ENCODE measurements around the gene SMCHD1.

The SMCHD1 gene

DNA sequence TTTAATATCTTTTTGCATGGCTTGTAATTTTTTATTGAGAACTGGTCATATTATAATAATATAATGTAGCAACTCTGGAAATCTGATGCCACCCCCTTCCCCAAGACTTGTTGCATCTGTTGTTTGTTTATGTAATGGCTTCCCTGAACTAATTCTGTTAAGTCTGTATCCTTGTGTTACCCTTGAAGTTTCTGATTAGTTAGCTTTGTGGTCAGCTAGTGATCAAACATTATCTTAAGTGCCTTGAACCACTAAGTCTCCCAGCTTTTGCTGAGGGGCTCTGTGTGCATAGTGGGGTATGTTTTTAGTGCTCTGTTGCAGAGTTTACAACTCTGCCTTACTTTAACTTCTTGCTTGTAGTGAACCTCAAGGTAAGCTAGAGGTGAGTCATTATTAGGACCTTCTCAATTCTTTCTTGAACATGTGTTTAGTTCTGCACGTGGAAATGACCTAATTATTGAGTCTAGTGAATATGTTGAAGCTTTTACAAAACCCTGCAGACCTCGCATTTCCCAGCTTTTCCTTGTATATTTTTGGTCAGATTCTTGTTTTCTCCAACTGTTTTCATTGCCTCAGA, 24.8 kb downstream of the SMCHD1 start:
- TF ChIP-seq POLR2A (IDR thresholded peaks at IDR 0.05; ENCODE audit: low read depth, low read length): no peak
- DNase-seq (ENCODE audit: insufficient read length, low spot score): no peak
- FAIRE-seq: no peak

DNA sequence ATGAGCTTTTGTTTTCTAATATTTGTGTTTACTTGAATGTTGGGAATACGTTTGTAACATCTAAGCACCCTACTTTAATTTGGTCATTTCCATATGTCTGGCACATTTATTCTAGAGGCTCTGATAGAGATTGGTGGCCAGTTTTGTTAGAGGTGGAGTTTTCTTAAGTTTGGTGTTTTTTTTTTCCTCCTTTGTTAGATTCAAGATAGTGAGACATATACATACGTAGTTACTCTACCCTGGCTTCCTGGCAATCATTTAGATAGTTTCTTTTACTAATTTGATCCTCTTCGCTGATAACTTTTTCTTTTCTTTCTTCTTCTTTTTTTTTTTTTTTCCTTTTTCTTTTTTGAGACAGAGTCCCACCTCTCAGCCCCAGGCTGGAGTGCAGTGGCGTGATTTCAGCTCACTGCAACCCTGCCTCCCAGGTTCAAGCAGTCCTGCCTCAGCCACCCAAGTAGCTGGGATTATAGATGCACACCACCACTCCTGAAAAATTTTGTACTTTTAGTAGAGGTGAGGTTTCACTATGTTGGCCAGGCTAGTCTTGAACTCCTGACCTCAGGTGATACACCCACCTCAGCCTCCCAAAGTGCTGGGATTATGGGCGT, 26.6 kb downstream of the SMCHD1 start:
- DNase-seq (ENCODE audit: insufficient read length, low spot score) (no peak), FAIRE-seq (no peak)
- TF ChIP-seq POLR2A (IDR thresholded peaks at IDR 0.05; ENCODE audit: low read depth, low read length): no peak

DNA sequence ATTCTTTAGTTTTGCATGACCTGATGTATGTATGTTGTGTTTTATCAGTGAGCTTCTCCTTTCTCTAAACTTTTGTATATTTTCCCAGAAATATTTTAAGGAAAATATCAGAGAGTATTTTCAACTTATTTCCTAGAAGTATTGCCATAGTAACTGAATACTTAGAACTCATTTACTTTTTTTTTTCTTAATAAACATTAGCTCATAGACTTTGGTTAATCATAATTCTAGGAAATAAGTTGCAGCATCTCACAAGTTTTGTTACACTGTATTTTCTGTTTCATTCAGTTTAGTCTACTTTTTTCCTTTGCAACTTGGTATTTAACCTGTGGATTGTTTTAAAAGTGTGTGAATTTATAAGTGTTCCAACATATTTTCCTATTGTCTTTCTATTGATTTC, 27.5 kb downstream of the SMCHD1 start:
- DNase-seq (ENCODE audit: insufficient read length, low spot score) (no peak), FAIRE-seq (no peak)
- TF ChIP-seq POLR2A (IDR thresholded peaks at IDR 0.05; ENCODE audit: low read depth, low read length): no peak

DNA sequence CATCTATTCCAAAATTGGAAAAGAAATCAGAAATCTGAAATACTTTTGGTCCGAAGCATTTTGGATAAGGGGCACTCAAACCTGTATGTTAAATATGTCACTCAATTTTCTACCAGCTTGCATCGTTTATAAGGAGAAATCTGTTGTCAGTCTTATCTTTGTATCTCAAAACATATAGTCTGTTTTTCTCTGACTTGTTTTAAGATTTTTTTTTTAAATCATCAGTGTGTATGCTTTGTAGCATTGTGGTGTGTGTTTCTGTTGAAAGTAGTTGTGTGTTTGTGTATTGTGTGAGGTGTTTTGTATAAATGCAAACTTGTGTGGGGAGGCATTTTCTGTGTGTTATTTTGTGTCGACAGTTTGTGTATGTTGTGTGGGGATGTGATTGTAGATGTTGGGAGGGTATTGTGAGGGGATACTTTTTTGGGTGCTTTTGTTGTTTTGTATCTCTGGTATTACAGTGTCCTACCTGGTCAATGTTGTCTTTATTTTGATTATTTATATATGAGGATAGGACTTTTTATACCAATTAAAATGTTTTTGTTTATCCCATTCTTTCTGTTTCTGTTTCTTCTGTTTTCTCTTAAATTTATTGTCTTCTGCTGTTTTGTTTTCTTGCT, 30.9 kb downstream of the SMCHD1 start:
- no peak for DNase-seq (ENCODE audit: insufficient read length, low spot score)
- FAIRE-seq: no peak
- no peak for TF ChIP-seq POLR2A (IDR thresholded peaks at IDR 0.05; ENCODE audit: low read depth, low read length)

DNA sequence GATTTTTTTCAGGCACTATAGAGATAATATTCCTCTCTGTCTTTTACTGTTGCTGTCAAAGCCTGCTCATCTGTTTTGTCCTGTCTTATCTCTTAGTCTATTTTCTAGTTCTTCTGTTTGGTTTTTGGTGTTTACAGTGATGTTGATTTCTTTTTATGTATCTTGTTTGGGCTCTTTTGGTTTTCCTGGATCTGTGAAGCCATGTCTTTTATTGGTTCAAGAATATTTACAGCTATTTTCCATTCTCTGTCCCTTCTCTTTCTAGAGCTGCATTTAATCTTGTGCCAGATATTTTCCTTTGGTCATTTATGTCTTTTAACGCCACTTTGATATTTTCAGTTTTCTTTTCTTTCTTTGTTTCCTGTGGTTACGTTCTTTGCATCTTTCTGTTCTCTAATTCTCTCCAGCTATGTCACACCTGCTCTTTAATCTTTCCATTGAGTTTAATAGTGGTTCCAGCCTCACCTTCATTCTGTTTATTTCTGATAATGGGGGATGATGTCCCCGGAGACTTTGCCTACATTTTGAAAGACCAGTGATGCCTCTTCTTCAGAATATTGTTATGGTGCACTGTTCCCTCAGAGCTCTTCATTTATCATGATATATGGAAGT, 32.0 kb downstream of the SMCHD1 start:
- no peak for TF ChIP-seq POLR2A (IDR thresholded peaks at IDR 0.05; ENCODE audit: low read depth, low read length)
- FAIRE-seq: no peak

DNA sequence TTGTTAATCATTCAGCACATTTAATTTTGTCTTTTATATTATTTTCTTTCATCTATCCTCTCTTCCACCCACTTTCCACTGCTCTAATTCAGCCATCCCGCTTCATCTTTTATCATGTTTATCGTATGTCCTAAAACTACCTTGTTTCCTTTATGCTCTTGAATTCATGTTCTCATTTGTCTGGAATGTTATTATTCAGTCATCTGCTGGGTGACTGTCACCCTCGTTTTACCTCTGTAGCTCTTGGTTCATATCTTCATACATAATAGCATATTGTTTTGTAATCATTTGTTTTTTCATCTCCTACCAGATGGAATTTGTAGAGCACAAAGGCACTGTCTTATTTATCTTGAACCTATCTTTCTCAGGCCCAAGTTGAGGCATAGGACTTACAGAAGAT, 37.0 kb downstream of the SMCHD1 start:
- DNase-seq (ENCODE audit: insufficient read length, low spot score) (no peak), FAIRE-seq (no peak)
- TF ChIP-seq POLR2A (IDR thresholded peaks at IDR 0.05; ENCODE audit: low read depth, low read length): no peak

More for the DNA sequence above, 32.0 kb downstream of the SMCHD1 start:
- DNase-seq (ENCODE audit: insufficient read length, low spot score): no peak

DNA sequence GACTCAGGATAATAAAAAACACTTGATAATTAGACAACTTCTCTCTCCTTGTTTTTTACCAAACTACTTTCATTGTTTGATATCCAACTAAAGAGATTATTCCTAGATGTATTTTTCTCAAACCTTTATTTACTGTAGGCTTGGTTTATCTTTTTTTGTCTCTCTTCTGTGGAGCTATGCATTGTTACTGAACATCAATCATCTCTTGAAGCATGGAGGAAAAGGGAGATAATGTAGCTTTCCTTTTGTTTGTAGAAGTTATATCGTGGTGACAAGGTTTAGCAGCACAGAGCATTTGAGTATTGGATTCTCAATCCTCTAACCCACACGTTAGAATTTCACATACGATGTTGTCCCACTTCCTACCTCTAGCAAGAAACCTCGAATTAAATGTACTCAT, 41.7 kb downstream of the SMCHD1 start:
- FAIRE-seq (peak; percentile 36), DNase-seq (ENCODE audit: insufficient read length, low spot score) (no peak)
- no peak for TF ChIP-seq POLR2A (IDR thresholded peaks at IDR 0.05; ENCODE audit: low read depth, low read length)

DNA sequence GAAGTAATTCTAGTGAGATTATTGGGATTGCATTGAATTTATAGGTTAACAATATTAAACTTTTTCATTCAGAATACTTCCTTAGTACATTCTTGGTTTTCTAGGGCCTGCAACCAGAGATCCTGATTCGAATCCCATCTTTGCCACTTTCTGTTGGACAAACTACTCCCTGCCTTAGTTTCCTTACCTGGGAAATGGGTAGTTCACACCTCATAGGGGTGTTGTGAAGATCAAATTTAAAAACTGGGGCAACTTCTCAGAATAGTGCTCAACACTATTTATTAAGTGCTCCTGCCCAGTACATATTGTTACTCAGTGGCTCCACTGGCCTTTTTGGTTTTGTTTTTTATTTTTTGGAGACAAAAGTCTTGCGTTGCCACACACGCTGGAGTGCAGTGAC, 43.5 kb downstream of the SMCHD1 start:
- no peak for TF ChIP-seq POLR2A (IDR thresholded peaks at IDR 0.05; ENCODE audit: low read depth, low read length)
- FAIRE-seq: no peak
- DNase-seq (ENCODE audit: insufficient read length, low spot score): no peak

DNA sequence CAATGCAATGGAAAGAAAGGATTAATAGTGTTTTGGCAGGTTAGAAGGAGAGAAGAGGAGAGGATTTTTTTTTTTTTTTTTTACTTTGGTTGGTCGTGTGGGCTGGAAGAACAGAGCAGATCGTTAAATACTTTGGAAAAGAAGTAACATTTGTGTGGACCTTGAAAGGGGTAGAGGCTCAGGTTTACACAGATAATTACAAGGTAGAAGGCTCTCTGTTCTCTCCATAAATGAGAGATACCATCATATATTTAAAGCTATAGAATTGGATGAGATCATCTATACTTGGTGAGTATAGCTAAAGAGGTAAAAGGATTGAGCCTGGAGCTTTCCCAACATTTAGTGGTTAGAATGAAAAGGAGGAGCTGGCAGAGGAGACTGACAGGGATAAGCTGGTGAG, 49.0 kb downstream of the SMCHD1 start:
- DNase-seq (ENCODE audit: insufficient read length, low spot score): no peak
- FAIRE-seq: no peak
- TF ChIP-seq POLR2A (IDR thresholded peaks at IDR 0.05; ENCODE audit: low read depth, low read length): no peak

DNA sequence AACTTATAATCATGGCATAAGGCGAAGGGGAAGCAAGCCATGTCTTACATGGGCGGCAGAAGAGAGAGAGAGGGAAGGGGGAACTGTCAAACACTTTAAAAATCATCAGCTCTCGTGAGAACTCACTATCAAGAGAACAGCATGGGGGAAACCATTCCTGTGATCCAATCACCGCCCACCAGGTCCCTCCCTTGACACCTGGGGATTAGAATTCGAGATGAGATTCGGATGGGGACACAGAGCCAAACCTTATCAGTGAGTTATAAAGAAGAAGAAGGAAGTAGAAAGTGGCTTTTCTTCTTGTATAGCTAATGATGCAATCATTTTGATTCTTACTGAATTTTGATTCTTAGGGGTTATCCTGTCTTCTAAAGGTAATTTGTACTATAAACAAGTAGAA, 51.4 kb downstream of the SMCHD1 start:
- FAIRE-seq (no peak), DNase-seq (ENCODE audit: insufficient read length, low spot score) (no peak)
- no peak for TF ChIP-seq POLR2A (IDR thresholded peaks at IDR 0.05; ENCODE audit: low read depth, low read length)

DNA sequence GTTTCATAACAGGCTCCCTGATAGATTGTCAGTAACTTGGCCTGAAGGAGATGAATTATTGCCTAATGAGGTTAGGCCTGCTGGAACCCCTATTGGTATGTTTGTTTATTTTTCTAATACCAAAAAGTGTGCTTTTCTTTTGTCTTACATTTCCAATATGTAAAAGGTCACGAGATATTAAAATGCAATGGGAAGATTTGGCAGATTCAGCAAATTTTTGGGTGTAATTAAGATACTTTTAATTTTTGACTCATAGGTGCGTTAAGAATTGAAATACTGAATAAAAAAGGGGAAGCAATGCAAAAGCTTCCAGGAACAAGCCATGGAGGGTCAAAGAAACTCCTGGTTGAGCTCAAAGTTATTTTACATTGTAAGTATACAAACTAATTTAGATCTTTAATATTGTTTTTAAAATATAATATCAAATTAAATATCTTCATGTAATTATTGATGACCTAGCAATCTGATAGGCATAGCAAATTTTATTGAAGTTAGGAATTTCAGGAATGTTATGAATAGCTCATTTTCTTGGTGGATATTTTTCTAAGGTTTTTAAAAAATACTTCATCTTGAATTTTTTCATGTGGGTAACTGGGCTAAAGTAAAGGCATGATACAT, 52.1 kb downstream of the SMCHD1 start:
- FAIRE-seq: no peak
- no peak for TF ChIP-seq POLR2A (IDR thresholded peaks at IDR 0.05; ENCODE audit: low read depth, low read length)
- DNase-seq (ENCODE audit: insufficient read length, low spot score): no peak

DNA sequence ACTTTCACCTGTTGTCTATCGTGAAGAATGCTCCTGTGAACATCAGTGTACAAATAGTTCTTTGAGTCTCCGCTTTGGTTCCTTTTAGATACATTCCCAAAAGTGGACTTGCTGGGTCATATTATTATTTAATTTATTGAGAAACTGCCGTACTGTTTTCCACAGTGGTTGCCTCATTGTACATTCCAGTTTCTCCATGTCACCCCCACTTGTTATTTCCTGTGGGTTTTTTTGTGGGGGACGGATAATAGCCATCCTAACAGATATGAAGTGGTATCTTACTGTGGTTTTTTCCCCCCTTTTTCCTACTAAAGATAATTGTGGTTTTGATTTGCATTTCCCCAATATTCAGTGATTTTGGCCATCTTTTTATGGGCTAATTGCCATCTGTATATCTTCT, 53.8 kb downstream of the SMCHD1 start:
- FAIRE-seq: no peak
- no peak for DNase-seq (ENCODE audit: insufficient read length, low spot score)
- no peak for TF ChIP-seq POLR2A (IDR thresholded peaks at IDR 0.05; ENCODE audit: low read depth, low read length)

DNA sequence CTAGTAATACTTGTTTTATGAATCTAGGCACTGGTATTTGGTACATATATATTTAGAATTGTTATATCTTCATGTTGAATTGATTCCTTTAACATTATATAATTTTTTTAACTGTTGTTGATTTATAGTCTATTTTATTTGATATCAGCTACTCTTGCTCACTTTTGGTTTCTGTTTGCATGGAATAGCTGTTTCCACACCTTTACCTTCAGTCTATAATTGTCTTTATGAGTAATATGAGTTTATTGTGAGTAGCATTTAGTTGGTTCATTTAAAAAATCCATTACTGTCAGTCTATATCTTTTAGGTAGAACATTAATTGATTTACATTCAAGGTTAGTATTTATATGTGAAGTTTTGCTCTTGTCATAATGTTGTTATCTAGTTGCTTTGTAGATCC, 58.6 kb downstream of the SMCHD1 start:
- DNase-seq (ENCODE audit: insufficient read length, low spot score) (no peak), FAIRE-seq (no peak)
- TF ChIP-seq POLR2A (IDR thresholded peaks at IDR 0.05; ENCODE audit: low read depth, low read length): no peak

DNA sequence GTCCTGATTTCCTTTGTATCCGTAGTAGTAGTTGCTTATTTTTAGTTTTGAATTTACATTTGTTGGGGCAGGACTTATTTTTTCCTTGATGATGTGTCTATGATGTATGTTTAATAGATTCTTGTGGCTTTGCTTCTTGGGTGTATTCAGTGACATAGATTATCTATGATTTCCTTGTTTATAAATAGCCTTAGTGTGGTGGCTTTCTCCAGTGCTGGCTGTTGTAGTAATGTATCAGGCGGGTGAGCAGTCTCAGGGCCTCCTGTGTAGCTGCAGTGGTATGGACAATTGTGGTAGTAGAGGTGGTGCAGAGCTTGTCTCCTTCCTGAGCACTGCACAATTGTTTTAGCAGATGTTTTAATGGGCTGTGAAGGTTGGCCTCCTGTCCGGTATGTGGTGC, 60.5 kb downstream of the SMCHD1 start:
- no peak for DNase-seq (ENCODE audit: insufficient read length, low spot score)
- no peak for TF ChIP-seq POLR2A (IDR thresholded peaks at IDR 0.05; ENCODE audit: low read depth, low read length)
- FAIRE-seq: no peak
